IMR-90 (cell line): ENCODE measurements around the gene TRIM66. TPM values are rescaled to one million over a fixed set of nuclear protein-coding genes. Genes with fewer than 3 reads are reported as not detected.

ENCODE experiments used
- ATAC-seq: fragments of 200-7000 bp; cut with Tn5 transposase; 2 replicates; pipeline ENCODE4 v1.9.1; 2020; ENCODE audit warnings: low read depth, mild to moderate bottlenecking, moderate library complexity
- BruUV-seq: library from RNA; stranded (reverse); fragments of 400-500 nt; replicated peaks from 2 replicates; lab custom pipeline; 2021; lab: Mats Ljungman, UMichigan
- CTCF ChIA-PET: fragments of 300-600 bp; formaldehyde crosslinking; extraction: SDS; loops from one replicate; lab custom pipeline; 2021; ENCODE audit warnings: antibody characterized with exemption; lab: Yijun Ruan, JAX
- POLR2A ChIA-PET: fragments of 300-600 bp; sonication (Branson Sonifier 250); formaldehyde crosslinking; loops from one replicate; lab custom pipeline; 2022; ENCODE audit warnings: antibody characterized with exemption; ENCODE audit not compliant: unreplicated experiment; lab: Charles Lee
- DNase-seq: peaks from one replicate; pipeline ENCODE4 v3.0.0; 2013
- H2AFZ ChIP-seq: replicated peaks from 2 replicates; pipeline ENCODE3; 2013; ENCODE audit warnings: low read length, mild to moderate bottlenecking; ENCODE audit not compliant: poor library complexity
- H2AK5ac ChIP-seq: 2 replicates; pipeline ENCODE4 v1.6.1; 2013; ENCODE audit warnings: low read depth, low read length, inconsistent platforms
- H2AK9ac ChIP-seq: replicated peaks from 2 replicates; pipeline ENCODE3; 2013; ENCODE audit warnings: mild to moderate bottlenecking, low read depth, low read length, moderate library complexity; ENCODE audit not compliant: poor library complexity
- H2BK120ac ChIP-seq: 2 replicates; pipeline ENCODE4 v1.6.1; 2013; ENCODE audit warnings: low read depth, low read length, inconsistent platforms
- H2BK15ac ChIP-seq: 3 replicates; pipeline ENCODE4 v1.6.1; 2013; ENCODE audit warnings: low read depth, low read length, inconsistent platforms
- H2BK20ac ChIP-seq: 2 replicates; pipeline ENCODE4 v1.6.1; 2013; ENCODE audit warnings: low read depth, mild to moderate bottlenecking, inconsistent platforms, low read length, moderate library complexity
- H2BK5ac ChIP-seq: 2 replicates; pipeline ENCODE4 v1.6.1; 2013; ENCODE audit warnings: mild to moderate bottlenecking, low read depth, low read length, inconsistent platforms; ENCODE audit not compliant: poor library complexity, severe bottlenecking
- H3K14ac ChIP-seq: replicated peaks from 2 replicates; pipeline ENCODE4 v1.6.1; 2013; ENCODE audit warnings: low read depth, low read length, inconsistent platforms
- H3K18ac ChIP-seq: 2 replicates; pipeline ENCODE4 v1.6.1; 2013; ENCODE audit warnings: low read depth, low read length, control low read depth
- H3K23ac ChIP-seq: 2 replicates; pipeline ENCODE4 v1.6.1; 2013; ENCODE audit warnings: low read depth, low read length, inconsistent platforms
- H3K27ac ChIP-seq: 2 replicates; pipeline ENCODE4 v1.5.1; 2013; ENCODE audit warnings: mild to moderate bottlenecking, control low read depth, low read length; ENCODE audit not compliant: insufficient read depth
- H3K27me3 ChIP-seq: 2 replicates; pipeline ENCODE4 v1.6.1; 2013; ENCODE audit warnings: low read length; ENCODE audit not compliant: control insufficient read depth, insufficient read depth
- H3K36me3 ChIP-seq: 2 replicates; pipeline ENCODE4 v1.6.1; 2013; ENCODE audit warnings: low read length, mixed read lengths; ENCODE audit not compliant: control insufficient read depth, insufficient read depth
- H3K4ac ChIP-seq: 2 replicates; pipeline ENCODE4 v1.6.1; 2013; ENCODE audit warnings: low read depth, low read length, inconsistent platforms
- H3K4me1 ChIP-seq: 2 replicates; pipeline ENCODE4 v1.6.1; 2013; ENCODE audit warnings: low read length, mixed read lengths; ENCODE audit not compliant: control insufficient read depth, insufficient read depth
- H3K4me2 ChIP-seq: 2 replicates; pipeline ENCODE4 v1.6.1; 2013; ENCODE audit warnings: low read depth, mild to moderate bottlenecking, control low read depth, low read length, moderate library complexity
- H3K4me3 ChIP-seq: 2 replicates; pipeline ENCODE4 v1.5.1; 2013; ENCODE audit warnings: low read depth, mild to moderate bottlenecking, control low read depth, low read length, moderate library complexity; ENCODE audit not compliant: insufficient read depth
- H3K56ac ChIP-seq: 2 replicates; pipeline ENCODE4 v1.6.1; 2013; ENCODE audit warnings: low read length, inconsistent platforms; ENCODE audit not compliant: insufficient read depth; ENCODE audit errors: extremely low read depth
- H3K79me1 ChIP-seq, 2 experiments: 2 replicates each; pipeline ENCODE4 v1.6.1; 2013; ENCODE audit warnings: low read length in 2 of 2, inconsistent platforms in 1 of 2, low read depth in 1 of 2
- H3K9ac ChIP-seq: 2 replicates; pipeline ENCODE4 v1.6.1; 2013; ENCODE audit warnings: low read depth, low read length, control low read depth
- H3K9me1 ChIP-seq: 2 replicates; pipeline ENCODE4 v1.6.1; 2013; ENCODE audit warnings: low read length, inconsistent platforms; ENCODE audit not compliant: insufficient read depth
- H3K9me3 ChIP-seq: 2 replicates; pipeline ENCODE4 v1.6.1; 2013; ENCODE audit warnings: low read length; ENCODE audit not compliant: control insufficient read depth, insufficient read depth
- H4K20me1 ChIP-seq: 2 replicates; pipeline ENCODE4 v1.6.1; 2013; ENCODE audit warnings: low read length, inconsistent platforms; ENCODE audit not compliant: insufficient read depth
- H4K5ac ChIP-seq: 2 replicates; pipeline ENCODE4 v1.6.1; 2013; ENCODE audit warnings: mild to moderate bottlenecking, low read depth, low read length, control low read depth
- H4K8ac ChIP-seq, 2 experiments: 2 replicates each; pipeline ENCODE4 v1.6.1; 2013; ENCODE audit warnings: low read depth in 2 of 2, low read length in 2 of 2, control low read depth in 1 of 2, inconsistent platforms in 1 of 2
- H4K91ac ChIP-seq: 2 replicates; pipeline ENCODE4 v1.6.1; 2013; ENCODE audit warnings: low read depth, low read length, inconsistent platforms; ENCODE audit not compliant: insufficient read depth
- CHD1 ChIP-seq: IDR thresholded peaks from 2 replicates; pipeline ENCODE4 v1.6.1; 2012; ENCODE audit warnings: low read depth, low read length, improper control_type of control experiment
- MAZ ChIP-seq: IDR thresholded peaks from 2 replicates; pipeline ENCODE4 v1.6.1; 2012; ENCODE audit warnings: low read depth, mild to moderate bottlenecking, low read length, improper control_type of control experiment, moderate library complexity, borderline replicate concordance
- RFX5 ChIP-seq: IDR thresholded peaks from 2 replicates; pipeline ENCODE4 v1.8.0; 2012; ENCODE audit warnings: low read depth, mild to moderate bottlenecking, low read length, moderate library complexity
- WGBS, 2 experiments: methylation state at CpG; one replicate each; pipeline versions ENCODE4 v1.1.5 to v1.1.7; 2013; ENCODE audit warnings: missing lambda C conversion rate in 2 of 2; ENCODE audit not compliant: insufficient read length in 1 of 2; ENCODE audit errors: extremely low coverage in 2 of 2; 5-methylcytosine and 5-hydroxymethylcytosine counted together
- dilution Hi-C: fragments of 300-500 bp; cut with HindIII; formaldehyde crosslinking; loops from one replicate; pipeline ENCODE4 v1.14.3; 2018; ENCODE audit warnings: low sequenced_read_pairs; ENCODE audit not compliant: unreplicated experiment
- in situ Hi-C: fragments of 300-500 bp; cut with MboI; formaldehyde crosslinking; loops from 3 replicates; pipeline ENCODE4 v1.14.3; 2019; ENCODE audit warnings: low sequenced_read_pairs, inconsistent platforms, mixed read lengths
- intact Hi-C: fragments of 100-400 bp; cut with micrococcal nuclease; formaldehyde crosslinking; loops from 2 replicates; pipeline ENCODE4 v1.10.0; 2022
- polyA plus RNA-seq, 3 experiments: library from polyadenylated mRNA; depleted of rRNA; stranded (reverse); fragments of >200 nt; gene quantifications; 2 replicates each; pipeline ENCODE4 v1.2.3, GENCODE V29; 2012; ENCODE audit warnings: low replicate concordance in 1 of 3
- total RNA-seq: library from RNA; depleted of rRNA; stranded (reverse); fragments of >200 nt; gene quantifications from 2 replicates; pipeline ENCODE4 v1.2.3, GENCODE V29; 2012

Gene TRIM66
- total and polyA plus RNA-seq, 2 of the 4 experiments (the other 2 are of a cell fraction), result 4.4 to 5.0 TPM

DNA sequence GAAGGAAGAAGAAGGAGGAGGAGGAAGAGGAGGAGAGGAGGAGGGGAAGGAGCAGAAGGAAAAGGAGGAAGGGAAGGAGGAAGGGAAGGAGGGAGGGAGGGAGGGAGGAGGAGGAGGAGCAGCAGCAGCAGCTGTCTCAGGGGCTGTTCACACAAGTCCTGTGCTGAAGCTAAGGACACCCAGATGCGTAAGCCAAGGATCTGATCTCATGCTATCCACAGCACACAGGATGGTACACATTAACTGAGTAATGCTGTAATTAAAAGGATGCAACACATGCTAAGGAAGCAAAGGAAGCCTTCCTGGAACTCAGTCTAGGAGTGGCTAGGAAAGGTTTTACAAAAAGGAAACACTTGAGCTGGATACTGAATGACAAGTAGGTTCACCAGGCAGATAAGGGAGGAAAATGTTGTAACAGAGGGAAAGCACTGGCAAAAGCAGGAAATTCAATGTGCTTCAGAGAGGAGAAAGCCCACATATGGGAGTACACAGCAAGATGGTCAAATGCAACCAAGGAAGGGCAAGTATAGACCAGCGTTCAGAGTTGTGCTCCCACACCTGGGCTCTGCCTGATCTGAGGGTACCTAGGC, 32.0 kb downstream of the TRIM66 start:
- ChIA-PET POLR2A (no interaction called here), CTCF (no interaction called here)
- WGBS, 2 experiments, result no CpG with 5 or more reads among the region's 2 CpGs
- Histone ChIP-seq H3K23ac (peak overlapping the region; percentile 48; the same call in 1 of the 2 replicates), H2AFZ (peak overlapping the region; percentile 55), H3K9me3 (no peaks in the 10 kb centered on the region), H3K9ac (no peak overlapping the region), H3K36me3 (peaks cover 14% of the 10 kb centered on the region; the same call in 1 of the 2 replicates), H2BK15ac (peak overlapping the region; percentile 65; the same call in 1 of the 3 replicates), H3K4me3 (no peak overlapping the region), H3K27me3 (no peaks in the 10 kb centered on the region), H3K27ac (no peak overlapping the region), H3K14ac (peak overlapping the region; percentile 40; the same call in 1 of the 2 replicates), H2BK20ac (peak overlapping the region; percentile 53), H2BK120ac (peak overlapping the region; percentile 66), H2AK5ac (peak overlapping the region; percentile 75; the same call in 1 of the 2 replicates), H2BK5ac (peak overlapping the region; percentile 56), H4K8ac (peak overlapping the region in 1 of 2 experiments; percentile 20; a peak in 1 of 4 replicates), H3K18ac (peak overlapping the region; percentile 43; the same call in 1 of the 2 replicates), H3K56ac (no peak overlapping the region), H3K79me1 (peaks cover 2 to 16% of the 10 kb centered on the region in 2 experiments; a peak in 1 of 4 replicates), H4K20me1 (peaks cover 4% of the 10 kb centered on the region; the same call in 1 of the 2 replicates), H3K9me1 (peaks cover 27% of the 10 kb centered on the region), H3K4me2 (no peak overlapping the region), H3K4me1 (peaks cover 12% of the 10 kb centered on the region), H2AK9ac (no peak overlapping the region), H4K5ac (peak overlapping the region; percentile 41; the same call in 1 of the 2 replicates), H4K91ac (peak overlapping the region; percentile 32; the same call in 1 of the 2 replicates), H3K4ac (peak overlapping the region; percentile 51; the same call in 1 of the 2 replicates)
- peak; percentile 44 for DNase-seq
- ATAC-seq, result no peak
- TF ChIP-seq CHD1 (no peak), RFX5 (no peak), MAZ (no peak)
- in situ Hi-C loops (no loop called here), dilution Hi-C loops (no loop called here), intact Hi-C loops (no loop called here)
- BruUV-seq, result no TSS peak
